Measurements from ENCODE around the gene PHF13. TPM values are rescaled to one million over a fixed set of nuclear protein-coding genes. Genes with fewer than 3 reads are reported as not detected.

The PHF13 gene
- total RNA-seq, 4 donors from 2014 or later: 12.9 to 17.7 (median 15.7) TPM

DNA sequence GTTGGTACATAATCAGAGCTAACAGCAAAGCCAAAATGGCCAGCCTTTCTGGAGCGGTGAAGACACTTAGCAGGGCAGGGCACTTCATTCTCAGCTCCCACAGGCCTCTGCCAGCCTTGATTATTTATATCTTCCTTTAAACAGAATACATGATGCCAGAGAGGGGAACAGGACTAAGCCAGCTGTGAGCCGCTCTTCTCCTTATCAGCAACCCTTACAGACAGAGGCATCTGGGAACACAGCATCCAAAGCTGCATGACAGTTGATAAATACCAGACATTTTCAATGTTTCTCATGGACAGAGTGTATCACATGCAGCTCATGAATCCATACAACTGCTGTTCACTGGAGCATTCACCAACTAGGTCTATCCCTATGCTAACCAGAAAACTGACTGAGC, 59.0 kb downstream of the PHF13 start:
- no peak for DNase-seq (ENCODE audit: low spot score in 2 of 2)
- peaks cover 0 to 44% (median 0%) of the 10 kb centered on the region in 3 donors for H3K36me3 ChIP-seq

More for the DNA sequence above, 59.0 kb downstream of the PHF13 start:
- no peak overlapping the region for H3K4me3 ChIP-seq
- no peaks in the 10 kb centered on the region for H3K4me1 ChIP-seq
- H3K9me3 ChIP-seq: no peaks in the 10 kb centered on the region
- TF ChIP-seq, protein P1, sequence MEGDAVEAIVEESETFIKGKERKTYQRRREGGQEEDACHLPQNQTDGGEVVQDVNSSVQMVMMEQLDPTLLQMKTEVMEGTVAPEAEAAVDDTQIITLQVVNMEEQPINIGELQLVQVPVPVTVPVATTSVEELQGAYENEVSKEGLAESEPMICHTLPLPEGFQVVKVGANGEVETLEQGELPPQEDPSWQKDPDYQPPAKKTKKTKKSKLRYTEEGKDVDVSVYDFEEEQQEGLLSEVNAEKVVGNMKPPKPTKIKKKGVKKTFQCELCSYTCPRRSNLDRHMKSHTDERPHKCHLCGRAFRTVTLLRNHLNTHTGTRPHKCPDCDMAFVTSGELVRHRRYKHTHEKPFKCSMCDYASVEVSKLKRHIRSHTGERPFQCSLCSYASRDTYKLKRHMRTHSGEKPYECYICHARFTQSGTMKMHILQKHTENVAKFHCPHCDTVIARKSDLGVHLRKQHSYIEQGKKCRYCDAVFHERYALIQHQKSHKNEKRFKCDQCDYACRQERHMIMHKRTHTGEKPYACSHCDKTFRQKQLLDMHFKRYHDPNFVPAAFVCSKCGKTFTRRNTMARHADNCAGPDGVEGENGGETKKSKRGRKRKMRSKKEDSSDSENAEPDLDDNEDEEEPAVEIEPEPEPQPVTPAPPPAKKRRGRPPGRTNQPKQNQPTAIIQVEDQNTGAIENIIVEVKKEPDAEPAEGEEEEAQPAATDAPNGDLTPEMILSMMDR (IDR thresholded peaks at IDR 0.05): no peak
- TF ChIP-seq POLR2A (IDR thresholded peaks at IDR 0.05): no peak
- no peak for TF ChIP-seq EP300 (IDR thresholded peaks at IDR 0.05)
- 95 to 100% methylated on average over 2 of the region's 2 CpGs for WGBS, 2 donors
- H3K27me3 ChIP-seq: no peaks in the 10 kb centered on the region
- H3K27ac ChIP-seq: no peak overlapping the region

Other genes with a start within 250 kb of the PHF13 start
- gene ACOT7, start 220.0 kb upstream of the PHF13 start, total RNA-seq: 10 to 100 TPM; 18.6 to 29.4 (median 23.2) TPM
- gene HES2, start 193.8 kb upstream of the PHF13 start, total RNA-seq: not detected
- 1 to 10 TPM in 3 of 4 donors, under 1 TPM in 1; 0.60 to 6.1 (median 1.7) TPM for gene ESPN, start 189.0 kb upstream of the PHF13 start, total RNA-seq
- gene TNFRSF25, start 147.6 kb upstream of the PHF13 start, total RNA-seq: 10 to 100 TPM; 32.3 to 79.8 (median 53.4) TPM
- gene PLEKHG5, start 122.1 kb upstream of the PHF13 start, total RNA-seq: 10 to 100 TPM; 25.6 to 40.8 (median 30.8) TPM
- gene NOL9, start 59.2 kb upstream of the PHF13 start, total RNA-seq: 10 to 100 TPM; 17.9 to 30.9 (median 26.0) TPM
- under 1 TPM in 2 of 4 donors, not detected in 2; 0.22 to 0.78 TPM for gene TAS1R1, start 58.4 kb upstream of the PHF13 start, total RNA-seq
- 10 to 100 TPM; 27.5 to 41.1 (median 33.6) TPM for gene ZBTB48, start 33.7 kb upstream of the PHF13 start, total RNA-seq
- 10 to 100 TPM; 59.4 to 79.2 (median 72.5) TPM for gene KLHL21, start 10.9 kb upstream of the PHF13 start, total RNA-seq
- gene THAP3, start 11.1 kb downstream of the PHF13 start, total RNA-seq: 10 to 100 TPM; 35.0 to 39.8 (median 37.1) TPM
- 10 to 100 TPM; 24.9 to 36.9 (median 31.7) TPM for gene DNAJC11, start 88.1 kb downstream of the PHF13 start, total RNA-seq
- gene CAMTA1, start 171.7 kb downstream of the PHF13 start, total RNA-seq: 100 to 1,000 TPM in 2 of 4 donors, 10 to 100 TPM in 2; 41.8 to 104 (median 87.2) TPM

Data from tibial nerve (tissue), 4 donors.